ENCODE measurements around the gene PACSIN1. TPM values are rescaled to one million over a fixed set of nuclear protein-coding genes. Genes with fewer than 3 reads are reported as not detected.

The PACSIN1 gene
- polyA plus RNA-seq, 2 donors = 0.01 to 0.04 TPM

DNA sequence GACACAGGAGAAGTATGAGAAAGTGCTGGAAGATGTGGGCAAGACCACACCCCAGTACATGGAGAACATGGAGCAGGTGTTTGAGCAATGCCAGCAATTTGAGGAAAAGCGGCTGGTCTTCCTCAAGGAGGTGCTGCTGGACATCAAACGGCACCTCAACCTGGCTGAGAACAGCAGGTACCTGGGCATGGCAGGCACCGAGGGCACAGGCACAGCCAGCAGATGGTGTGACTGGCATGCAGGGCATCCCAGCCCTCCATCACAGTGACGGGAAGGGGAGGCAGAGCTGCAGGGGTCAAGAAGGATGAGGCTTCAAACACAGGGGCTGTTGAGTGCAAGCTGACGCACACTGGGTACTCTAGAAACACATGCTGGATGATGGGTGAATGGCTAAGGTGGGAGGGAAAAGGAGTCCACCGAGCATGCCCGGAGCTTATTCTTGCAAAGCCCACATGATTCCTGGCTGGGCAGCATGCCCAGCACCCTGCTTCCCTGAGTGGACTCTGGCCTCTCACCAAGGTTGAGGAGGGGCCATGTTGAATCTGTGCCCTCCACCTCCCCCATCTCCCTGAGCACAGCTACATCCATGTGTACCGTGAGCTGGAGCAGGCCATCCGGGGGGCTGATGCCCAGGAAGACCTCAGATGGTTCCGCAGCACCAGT is 63.9 kb downstream of the PACSIN1 start:
- H3K9me3 ChIP-seq (ENCODE audit: control insufficient read depth in 2 of 2, insufficient read depth in 1 of 2, low read depth in 1 of 2, low read length in 1 of 2) = no peaks in the 10 kb centered on the region
- 59 to 73% methylated on average over 10 of the region's 10 CpGs for WGBS, 2 donors
- H3K27me3 ChIP-seq (ENCODE audit: control insufficient read depth in 1 of 2, insufficient read depth in 2 of 2, low read length in 2 of 2) = no peaks in the 10 kb centered on the region
- no peaks in the 10 kb centered on the region for H3K36me3 ChIP-seq (ENCODE audit: control insufficient read depth in 2 of 2, insufficient read depth in 2 of 2, low read length in 1 of 2)
- no peak overlapping the region for H3K27ac ChIP-seq (ENCODE audit: low read depth in 2 of 2, low read length in 1 of 2)
- peaks cover 0 to 7% of the 10 kb centered on the region in 2 donors for H3K4me1 ChIP-seq (ENCODE audit: control insufficient read depth in 2 of 2, insufficient read depth in 2 of 2, low read length in 1 of 2)
- H3K4me3 ChIP-seq (ENCODE audit: low read depth in 1 of 2, low read length in 2 of 2) = no peak overlapping the region

DNA sequence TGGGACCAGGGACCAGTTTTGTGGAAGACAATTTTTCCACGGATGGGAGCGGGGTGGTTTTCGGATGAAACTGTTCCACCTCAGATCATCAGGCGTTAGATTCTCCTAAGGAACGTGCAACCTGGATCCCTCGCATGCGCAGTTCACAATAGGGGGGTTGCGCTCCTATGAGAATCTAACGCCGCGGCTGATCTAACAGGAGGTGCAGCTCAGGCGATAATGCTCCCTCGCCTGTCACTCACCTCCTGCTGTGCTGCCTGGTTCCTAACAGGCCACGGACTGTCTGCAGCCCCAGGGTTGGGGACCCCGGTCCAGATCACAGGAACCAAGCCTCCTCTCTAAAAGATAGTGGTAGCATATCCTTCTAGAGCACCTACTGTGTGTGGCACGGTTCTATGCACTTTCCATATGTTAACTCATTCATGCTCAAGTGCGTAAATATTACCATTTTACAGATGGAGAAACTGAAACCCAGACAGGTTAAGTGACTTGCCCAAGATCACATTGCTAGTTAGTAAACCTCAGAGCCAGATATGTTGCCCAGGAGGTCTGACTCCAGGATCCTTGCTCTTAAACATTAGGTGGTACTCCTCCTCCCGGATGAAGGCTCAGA is 65.0 kb downstream of the PACSIN1 start:
- Histone ChIP-seq H3K36me3 (ENCODE audit: control insufficient read depth in 2 of 2, insufficient read depth in 2 of 2, low read length in 1 of 2) (no peaks in the 10 kb centered on the region), H3K27ac (ENCODE audit: low read depth in 2 of 2, low read length in 1 of 2) (no peak overlapping the region), H3K27me3 (ENCODE audit: control insufficient read depth in 1 of 2, insufficient read depth in 2 of 2, low read length in 2 of 2) (no peaks in the 10 kb centered on the region), H3K9me3 (ENCODE audit: control insufficient read depth in 2 of 2, insufficient read depth in 1 of 2, low read depth in 1 of 2, low read length in 1 of 2) (no peaks in the 10 kb centered on the region), H3K4me1 (ENCODE audit: control insufficient read depth in 2 of 2, insufficient read depth in 2 of 2, low read length in 1 of 2) (peaks cover 0 to 7% of the 10 kb centered on the region in 2 donors), H3K4me3 (ENCODE audit: low read depth in 1 of 2, low read length in 2 of 2) (no peak overlapping the region)
- WGBS, 2 donors = 92 to 94% methylated on average over 18 of the region's 18 CpGs

DNA sequence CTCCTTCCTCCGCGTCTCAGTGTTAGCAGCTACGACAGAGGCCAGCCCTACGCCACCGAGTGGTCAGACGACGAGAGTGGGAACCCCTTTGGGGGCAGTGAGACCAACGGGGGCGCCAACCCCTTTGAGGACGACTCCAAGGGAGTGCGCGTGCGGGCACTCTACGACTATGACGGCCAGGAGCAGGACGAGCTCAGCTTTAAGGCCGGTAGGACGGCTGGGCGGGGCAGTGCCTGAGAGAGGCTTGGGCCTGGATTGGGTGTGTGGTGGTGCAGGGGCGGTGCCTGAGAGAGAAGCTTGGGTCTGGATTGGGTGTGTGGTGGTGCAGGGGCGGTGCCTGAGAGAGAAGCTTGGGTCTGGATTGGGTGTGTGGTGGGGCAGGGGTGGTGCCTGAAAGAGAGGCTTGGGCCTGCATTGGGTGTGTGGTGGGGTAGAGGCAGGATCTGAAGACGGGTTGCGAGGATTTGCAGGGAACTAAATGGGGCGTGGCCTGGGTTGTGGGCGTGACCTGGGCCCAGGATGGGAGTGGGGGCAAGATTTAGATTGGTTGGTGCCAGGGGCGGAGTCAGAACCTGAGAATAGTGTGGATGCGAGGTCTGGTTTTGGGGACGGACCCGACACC is 65.8 kb downstream of the PACSIN1 start:
- WGBS, 2 donors = 80 to 85% methylated on average over 29 of the region's 29 CpGs
- Histone ChIP-seq H3K4me3 (ENCODE audit: low read depth in 1 of 2, low read length in 2 of 2) (no peak overlapping the region), H3K36me3 (ENCODE audit: control insufficient read depth in 2 of 2, insufficient read depth in 2 of 2, low read length in 1 of 2) (no peaks in the 10 kb centered on the region)

DNA sequence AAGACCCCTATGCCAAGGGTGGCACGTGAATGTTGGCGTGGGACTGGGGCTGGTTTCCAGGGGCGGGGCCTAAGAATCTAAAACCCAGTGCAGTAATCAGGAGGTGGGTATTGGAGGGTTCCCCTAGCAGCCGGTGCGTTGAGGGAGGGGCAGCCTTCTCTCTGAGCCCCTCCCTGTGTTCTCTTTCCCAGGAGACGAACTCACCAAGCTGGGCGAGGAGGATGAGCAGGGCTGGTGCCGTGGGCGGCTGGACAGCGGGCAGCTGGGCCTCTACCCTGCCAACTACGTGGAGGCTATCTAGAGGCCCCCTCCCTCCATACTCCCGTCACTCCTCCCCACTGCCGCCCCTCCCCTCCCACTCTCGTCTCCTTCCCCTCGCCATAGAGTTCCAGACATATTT is 66.4 kb downstream of the PACSIN1 start:
- 74 to 80% methylated on average over 15 of the region's 15 CpGs for WGBS, 2 donors
- H3K27ac ChIP-seq (ENCODE audit: low read depth in 2 of 2, low read length in 1 of 2) = no peak overlapping the region

More for the DNA sequence above, 65.8 kb downstream of the PACSIN1 start:
- Histone ChIP-seq H3K4me1 (ENCODE audit: control insufficient read depth in 2 of 2, insufficient read depth in 2 of 2, low read length in 1 of 2) (peaks cover 0 to 6% of the 10 kb centered on the region in 2 donors), H3K27ac (ENCODE audit: low read depth in 2 of 2, low read length in 1 of 2) (no peak overlapping the region), H3K9me3 (ENCODE audit: control insufficient read depth in 2 of 2, insufficient read depth in 1 of 2, low read depth in 1 of 2, low read length in 1 of 2) (no peaks in the 10 kb centered on the region), H3K27me3 (ENCODE audit: control insufficient read depth in 1 of 2, insufficient read depth in 2 of 2, low read length in 2 of 2) (no peaks in the 10 kb centered on the region)

DNA sequence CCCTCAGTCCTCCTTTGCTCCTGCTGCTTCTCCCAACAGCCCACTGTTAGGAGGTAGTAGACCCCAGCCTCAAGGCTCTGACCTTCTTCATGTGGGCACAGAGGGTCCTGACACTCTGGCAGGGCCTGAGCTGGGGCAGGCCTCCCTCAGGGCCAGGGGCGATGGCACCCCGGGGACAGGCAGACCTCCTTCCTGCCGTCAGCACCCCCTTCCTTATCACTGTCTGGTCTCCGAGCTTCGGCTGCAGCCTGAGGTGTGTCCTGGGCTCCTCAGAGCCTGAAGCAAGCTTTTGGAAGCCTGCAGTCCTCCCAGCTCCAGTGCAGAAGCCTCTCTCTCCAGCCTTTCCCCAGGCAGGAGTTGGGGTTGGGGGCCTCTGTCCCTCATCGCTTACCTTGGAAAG is 68.3 kb downstream of the PACSIN1 start:
- no peaks in the 10 kb centered on the region for H3K36me3 ChIP-seq (ENCODE audit: control insufficient read depth in 2 of 2, insufficient read depth in 2 of 2, low read length in 1 of 2)
- no peak overlapping the region for H3K4me3 ChIP-seq (ENCODE audit: low read depth in 1 of 2, low read length in 2 of 2)
- peaks cover 0 to 3% of the 10 kb centered on the region in 2 donors for H3K4me1 ChIP-seq (ENCODE audit: control insufficient read depth in 2 of 2, insufficient read depth in 2 of 2, low read length in 1 of 2)
- no peak overlapping the region for H3K27ac ChIP-seq (ENCODE audit: low read depth in 2 of 2, low read length in 1 of 2)
- 84 to 85% methylated on average over 6 of the region's 6 CpGs for WGBS, 2 donors
- no peaks in the 10 kb centered on the region for H3K9me3 ChIP-seq (ENCODE audit: control insufficient read depth in 2 of 2, insufficient read depth in 1 of 2, low read depth in 1 of 2, low read length in 1 of 2)
- no peaks in the 10 kb centered on the region for H3K27me3 ChIP-seq (ENCODE audit: control insufficient read depth in 1 of 2, insufficient read depth in 2 of 2, low read length in 2 of 2)

More for the DNA sequence above, 66.4 kb downstream of the PACSIN1 start:
- Histone ChIP-seq H3K36me3 (ENCODE audit: control insufficient read depth in 2 of 2, insufficient read depth in 2 of 2, low read length in 1 of 2) (no peaks in the 10 kb centered on the region), H3K27me3 (ENCODE audit: control insufficient read depth in 1 of 2, insufficient read depth in 2 of 2, low read length in 2 of 2) (no peaks in the 10 kb centered on the region), H3K4me1 (ENCODE audit: control insufficient read depth in 2 of 2, insufficient read depth in 2 of 2, low read length in 1 of 2) (peaks cover 0 to 5% of the 10 kb centered on the region in 2 donors), H3K4me3 (ENCODE audit: low read depth in 1 of 2, low read length in 2 of 2) (no peak overlapping the region), H3K9me3 (ENCODE audit: control insufficient read depth in 2 of 2, insufficient read depth in 1 of 2, low read depth in 1 of 2, low read length in 1 of 2) (no peaks in the 10 kb centered on the region)

DNA sequence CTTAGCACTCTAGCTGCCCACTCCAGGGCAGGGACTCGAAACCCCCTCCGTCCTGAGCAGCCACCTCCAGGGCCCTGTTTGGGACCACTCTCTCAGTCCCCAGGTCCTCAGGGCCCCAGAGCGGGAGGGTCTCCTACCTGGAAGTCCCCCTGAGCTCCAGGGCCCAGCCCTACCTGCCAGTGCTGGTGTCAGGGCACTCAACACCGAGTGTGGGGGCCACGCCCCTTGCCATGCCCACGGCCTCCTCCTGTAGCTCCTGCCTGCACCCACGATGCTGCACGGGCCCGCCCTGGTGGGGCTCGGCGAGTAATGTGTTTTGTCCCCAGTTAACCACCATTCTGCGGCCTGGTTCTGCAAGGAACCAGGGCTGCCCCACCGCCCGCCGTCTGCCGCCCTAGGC is 68.8 kb downstream of the PACSIN1 start:
- H3K4me3 ChIP-seq (ENCODE audit: low read depth in 1 of 2, low read length in 2 of 2) = no peak overlapping the region
- H3K36me3 ChIP-seq (ENCODE audit: control insufficient read depth in 2 of 2, insufficient read depth in 2 of 2, low read length in 1 of 2) = no peaks in the 10 kb centered on the region
- H3K27ac ChIP-seq (ENCODE audit: low read depth in 2 of 2, low read length in 1 of 2) = no peak overlapping the region
- 82 to 87% methylated on average over 16 of the region's 16 CpGs for WGBS, 2 donors
- no peaks in the 10 kb centered on the region for H3K27me3 ChIP-seq (ENCODE audit: control insufficient read depth in 1 of 2, insufficient read depth in 2 of 2, low read length in 2 of 2)
- peaks cover 0 to 3% of the 10 kb centered on the region in 2 donors for H3K4me1 ChIP-seq (ENCODE audit: control insufficient read depth in 2 of 2, insufficient read depth in 2 of 2, low read length in 1 of 2)
- H3K9me3 ChIP-seq (ENCODE audit: control insufficient read depth in 2 of 2, insufficient read depth in 1 of 2, low read depth in 1 of 2, low read length in 1 of 2) = no peaks in the 10 kb centered on the region

DNA sequence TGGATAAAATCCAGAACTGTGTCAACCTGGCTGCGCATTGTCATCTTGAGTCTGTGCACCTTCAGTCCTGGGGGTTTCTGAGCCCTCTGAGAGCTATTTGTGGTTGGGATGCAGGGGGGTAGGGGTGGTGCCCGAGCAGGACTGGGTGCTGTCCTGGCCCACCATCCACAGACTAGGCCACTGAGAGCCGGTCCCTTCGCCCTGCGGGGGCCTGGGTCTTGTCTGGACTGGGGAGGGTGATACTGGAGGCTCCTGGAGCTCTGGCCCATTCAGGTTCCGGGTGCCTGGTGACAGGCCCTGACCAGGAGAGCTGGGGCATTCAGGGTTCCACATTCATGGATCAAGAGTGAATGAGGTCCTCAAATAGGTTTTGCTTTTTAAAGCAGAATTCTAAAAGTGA is 69.3 kb downstream of the PACSIN1 start:
- no peak overlapping the region for H3K4me3 ChIP-seq (ENCODE audit: low read depth in 1 of 2, low read length in 2 of 2)
- peaks cover 0 to 3% of the 10 kb centered on the region in 2 donors for H3K4me1 ChIP-seq (ENCODE audit: control insufficient read depth in 2 of 2, insufficient read depth in 2 of 2, low read length in 1 of 2)
- 90 to 92% methylated on average over 6 of the region's 6 CpGs for WGBS, 2 donors
- H3K9me3 ChIP-seq (ENCODE audit: control insufficient read depth in 2 of 2, insufficient read depth in 1 of 2, low read depth in 1 of 2, low read length in 1 of 2) = no peaks in the 10 kb centered on the region
- H3K27me3 ChIP-seq (ENCODE audit: control insufficient read depth in 1 of 2, insufficient read depth in 2 of 2, low read length in 2 of 2) = no peaks in the 10 kb centered on the region
- H3K27ac ChIP-seq (ENCODE audit: low read depth in 2 of 2, low read length in 1 of 2) = no peak overlapping the region
- H3K36me3 ChIP-seq (ENCODE audit: control insufficient read depth in 2 of 2, insufficient read depth in 2 of 2, low read length in 1 of 2) = no peaks in the 10 kb centered on the region

DNA sequence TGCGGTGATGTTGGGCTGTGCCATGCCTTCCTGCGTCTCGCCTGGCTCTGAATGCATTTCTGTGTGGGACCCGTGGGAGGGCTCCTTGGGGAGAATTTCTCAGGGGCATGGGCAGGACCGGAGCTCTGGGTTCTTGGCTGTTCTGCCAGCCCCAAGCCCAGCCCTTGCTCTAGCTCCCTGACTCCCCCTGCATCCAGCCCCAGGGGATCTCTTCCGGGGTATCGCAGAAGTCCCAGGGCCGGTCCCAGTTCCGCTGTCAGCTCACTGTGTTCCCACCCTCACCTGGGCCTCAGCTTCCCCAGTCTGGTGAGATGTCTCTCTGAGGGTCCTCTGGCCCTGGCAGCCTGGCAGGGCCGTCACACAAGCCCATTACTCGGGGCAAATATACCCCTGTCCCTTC is 69.8 kb downstream of the PACSIN1 start:
- no peaks in the 10 kb centered on the region for H3K27me3 ChIP-seq (ENCODE audit: control insufficient read depth in 1 of 2, insufficient read depth in 2 of 2, low read length in 2 of 2)
- H3K4me1 ChIP-seq (ENCODE audit: control insufficient read depth in 2 of 2, insufficient read depth in 2 of 2, low read length in 1 of 2) = peaks cover 0 to 3% of the 10 kb centered on the region in 2 donors
- H3K36me3 ChIP-seq (ENCODE audit: control insufficient read depth in 2 of 2, insufficient read depth in 2 of 2, low read length in 1 of 2) = no peaks in the 10 kb centered on the region
- no peaks in the 10 kb centered on the region for H3K9me3 ChIP-seq (ENCODE audit: control insufficient read depth in 2 of 2, insufficient read depth in 1 of 2, low read depth in 1 of 2, low read length in 1 of 2)
- H3K4me3 ChIP-seq (ENCODE audit: low read depth in 1 of 2, low read length in 2 of 2) = no peak overlapping the region
- H3K27ac ChIP-seq (ENCODE audit: low read depth in 2 of 2, low read length in 1 of 2) = no peak overlapping the region
- WGBS, 2 donors = 77 to 80% methylated on average over 11 of the region's 11 CpGs

DNA sequence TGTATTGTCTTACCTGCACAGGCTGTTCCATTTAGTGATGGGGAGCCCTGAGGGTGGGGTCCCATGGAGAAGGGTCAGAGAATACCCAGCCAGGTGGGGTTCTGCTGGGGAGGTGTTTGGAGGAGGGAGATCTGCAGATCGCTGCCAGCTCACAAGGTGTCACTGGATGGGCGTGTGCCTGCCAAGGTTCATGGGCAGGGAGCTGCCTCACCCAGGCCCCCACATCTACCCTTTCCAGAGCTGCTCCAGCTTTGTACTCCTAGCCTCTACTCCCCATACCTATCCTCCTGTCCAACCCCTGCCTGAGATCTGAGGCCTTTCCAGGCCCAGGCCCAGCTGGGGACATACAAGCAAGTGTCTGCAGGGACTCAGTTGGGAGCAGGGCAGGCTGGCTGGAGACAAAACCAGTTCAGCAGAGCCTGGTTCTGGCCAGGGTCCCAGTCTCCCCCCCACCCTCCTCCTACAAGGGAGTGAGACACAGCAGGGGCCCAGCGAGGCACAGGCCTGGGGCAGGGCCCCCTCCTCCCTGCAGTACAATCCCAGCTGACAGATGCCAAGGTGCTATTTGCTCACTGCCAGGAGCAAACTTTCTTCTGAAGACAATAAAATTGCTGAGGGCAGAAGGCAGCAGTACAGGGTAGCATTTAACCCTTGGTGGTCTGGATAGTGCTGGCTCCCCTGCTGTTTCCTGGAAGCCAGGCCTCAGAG is 70.5 kb downstream of the PACSIN1 start:
- Histone ChIP-seq H3K4me1 (ENCODE audit: control insufficient read depth in 2 of 2, insufficient read depth in 2 of 2, low read length in 1 of 2) (peaks cover 0 to 3% of the 10 kb centered on the region in 2 donors), H3K27ac (ENCODE audit: low read depth in 2 of 2, low read length in 1 of 2) (no peak overlapping the region)
- WGBS, 2 donors = 50 to 58% methylated on average over 3 of the region's 3 CpGs

More for the DNA sequence above, 70.5 kb downstream of the PACSIN1 start:
- Histone ChIP-seq H3K4me3 (ENCODE audit: low read depth in 1 of 2, low read length in 2 of 2) (no peak overlapping the region), H3K27me3 (ENCODE audit: control insufficient read depth in 1 of 2, insufficient read depth in 2 of 2, low read length in 2 of 2) (no peaks in the 10 kb centered on the region), H3K9me3 (ENCODE audit: control insufficient read depth in 2 of 2, insufficient read depth in 1 of 2, low read depth in 1 of 2, low read length in 1 of 2) (no peaks in the 10 kb centered on the region), H3K36me3 (ENCODE audit: control insufficient read depth in 2 of 2, insufficient read depth in 2 of 2, low read length in 1 of 2) (no peaks in the 10 kb centered on the region)
